ENCODE results near the gene TTC34. TPM values are rescaled to one million over a fixed set of nuclear protein-coding genes. Genes with fewer than 3 reads are reported as not detected.

The TTC34 gene
- total and polyA plus RNA-seq, 2 donors (not counting 1 experiment from before 2014, with no cell fraction given), result 0.05 to 0.17 TPM

DNA sequence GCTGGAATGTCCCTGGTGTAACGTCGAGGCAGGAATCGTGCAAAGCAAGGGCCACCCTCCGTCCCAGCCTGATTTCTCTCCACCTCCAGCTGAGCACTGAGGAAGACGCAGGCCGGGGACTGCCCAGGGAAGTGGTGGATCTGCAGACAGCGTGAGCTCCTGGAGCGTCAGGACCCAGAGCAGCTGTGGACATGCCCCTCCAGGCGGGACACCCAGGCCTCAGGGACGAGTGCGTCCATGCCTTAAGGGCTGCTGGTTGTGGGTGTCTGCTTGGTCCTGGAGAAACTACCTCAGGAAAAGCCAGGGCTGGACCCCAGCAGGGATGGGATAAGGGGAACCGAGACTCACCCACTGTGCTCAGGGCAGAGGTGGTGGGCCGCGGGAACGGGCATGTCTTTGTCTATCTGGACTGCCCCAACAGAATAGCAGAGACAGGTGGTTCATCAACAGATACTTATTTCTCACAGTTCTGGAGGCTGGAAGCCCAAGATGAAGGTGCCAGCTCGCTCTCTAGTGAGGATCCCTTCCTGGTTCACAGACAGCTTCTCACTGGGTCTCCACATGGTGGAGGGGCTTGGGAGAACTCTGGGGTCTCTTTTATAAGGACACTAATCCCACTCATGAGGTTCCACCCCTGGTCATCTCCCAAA is 162.9 kb downstream of the TTC34 start:
- H3K9ac ChIP-seq (ENCODE audit: insufficient read depth, low read length), result no peak overlapping the region
- DNase-seq (ENCODE audit: low read depth in 2 of 2), result no peak

GRCh38 chr1:2637442-2638145 is 163.9 kb downstream of the TTC34 start:
- Histone ChIP-seq H3K9me3 (ENCODE audit: control insufficient read depth, insufficient read depth, low read depth, low read length) (no peaks in the 10 kb centered on the region), H3K79me2 (ENCODE audit: control insufficient read depth, insufficient read depth, low read length) (no peaks in the 10 kb centered on the region), H3K27me3 (ENCODE audit: control insufficient read depth, insufficient read depth, low read length) (no peaks in the 10 kb centered on the region), H3K4me1 (ENCODE audit: control insufficient read depth, extremely low read depth, insufficient read depth, low read length) (peaks cover 2% of the 10 kb centered on the region), H3K9ac (ENCODE audit: insufficient read depth, low read length) (no peak overlapping the region), H3K36me3 (ENCODE audit: control insufficient read depth, insufficient read depth, low read length) (no peaks in the 10 kb centered on the region), H2AFZ (ENCODE audit: low read length) (no peak overlapping the region), H3K4me2 (ENCODE audit: extremely low read depth, insufficient read depth, low read length) (no peak overlapping the region), H3K27ac (ENCODE audit: insufficient read depth, low read length) (no peak overlapping the region), H4K20me1 (ENCODE audit: control insufficient read depth, extremely low read depth, insufficient read depth, low read length) (no peaks in the 10 kb centered on the region), H3K4me3 (replicated peaks in 1 of 4; ENCODE audit: control extremely low read depth in 1 of 4, insufficient read depth in 1 of 4, low read depth in 3 of 4, low read length in 4 of 4) (no peak overlapping the region)
- no peak for DNase-seq (ENCODE audit: low read depth in 2 of 2)
- TF ChIP-seq, protein P1, sequence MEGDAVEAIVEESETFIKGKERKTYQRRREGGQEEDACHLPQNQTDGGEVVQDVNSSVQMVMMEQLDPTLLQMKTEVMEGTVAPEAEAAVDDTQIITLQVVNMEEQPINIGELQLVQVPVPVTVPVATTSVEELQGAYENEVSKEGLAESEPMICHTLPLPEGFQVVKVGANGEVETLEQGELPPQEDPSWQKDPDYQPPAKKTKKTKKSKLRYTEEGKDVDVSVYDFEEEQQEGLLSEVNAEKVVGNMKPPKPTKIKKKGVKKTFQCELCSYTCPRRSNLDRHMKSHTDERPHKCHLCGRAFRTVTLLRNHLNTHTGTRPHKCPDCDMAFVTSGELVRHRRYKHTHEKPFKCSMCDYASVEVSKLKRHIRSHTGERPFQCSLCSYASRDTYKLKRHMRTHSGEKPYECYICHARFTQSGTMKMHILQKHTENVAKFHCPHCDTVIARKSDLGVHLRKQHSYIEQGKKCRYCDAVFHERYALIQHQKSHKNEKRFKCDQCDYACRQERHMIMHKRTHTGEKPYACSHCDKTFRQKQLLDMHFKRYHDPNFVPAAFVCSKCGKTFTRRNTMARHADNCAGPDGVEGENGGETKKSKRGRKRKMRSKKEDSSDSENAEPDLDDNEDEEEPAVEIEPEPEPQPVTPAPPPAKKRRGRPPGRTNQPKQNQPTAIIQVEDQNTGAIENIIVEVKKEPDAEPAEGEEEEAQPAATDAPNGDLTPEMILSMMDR (conservative IDR thresholded peaks at IDR 0.05 in 1 of 2, IDR thresholded peaks at IDR 0.05 in 1 of 2; ENCODE audit: low read depth in 1 of 2, low read length in 2 of 2), result no peak
- no peak for TF ChIP-seq EZH2 (IDR thresholded peaks at IDR 0.05; ENCODE audit: low read length, missing control alignments)

More for the DNA sequence above, 162.9 kb downstream of the TTC34 start:
- H3K36me3 ChIP-seq (ENCODE audit: control insufficient read depth, insufficient read depth, low read length), result no peaks in the 10 kb centered on the region
- H3K4me2 ChIP-seq (ENCODE audit: extremely low read depth, insufficient read depth, low read length), result no peak overlapping the region
- H3K27ac ChIP-seq (ENCODE audit: insufficient read depth, low read length), result no peak overlapping the region
- peaks cover 2% of the 10 kb centered on the region for H3K4me1 ChIP-seq (ENCODE audit: control insufficient read depth, extremely low read depth, insufficient read depth, low read length)
- H3K79me2 ChIP-seq (ENCODE audit: control insufficient read depth, insufficient read depth, low read length), result no peaks in the 10 kb centered on the region
- H2AFZ ChIP-seq (ENCODE audit: low read length), result no peak overlapping the region
- no peaks in the 10 kb centered on the region for H3K27me3 ChIP-seq (ENCODE audit: control insufficient read depth, insufficient read depth, low read length)
- H3K9me3 ChIP-seq (ENCODE audit: control insufficient read depth, insufficient read depth, low read depth, low read length), result no peaks in the 10 kb centered on the region
- H4K20me1 ChIP-seq (ENCODE audit: control insufficient read depth, extremely low read depth, insufficient read depth, low read length), result no peaks in the 10 kb centered on the region
- TF ChIP-seq, protein P1 (conservative IDR thresholded peaks at IDR 0.05 in 1 of 2, IDR thresholded peaks at IDR 0.05 in 1 of 2; ENCODE audit: low read depth in 1 of 2, low read length in 2 of 2), result no peak
- TF ChIP-seq EZH2 (IDR thresholded peaks at IDR 0.05; ENCODE audit: low read length, missing control alignments), result no peak
- no peak overlapping the region for H3K4me3 ChIP-seq (replicated peaks in 1 of 4; ENCODE audit: control extremely low read depth in 1 of 4, insufficient read depth in 1 of 4, low read depth in 3 of 4, low read length in 4 of 4)

- H3K36me3 ChIP-seq (ENCODE audit: control insufficient read depth, insufficient read depth, low read length), result no peaks in the 10 kb centered on the region
- no peak overlapping the region for H3K4me3 ChIP-seq (replicated peaks in 1 of 4; ENCODE audit: control extremely low read depth in 1 of 4, insufficient read depth in 1 of 4, low read depth in 3 of 4, low read length in 4 of 4)
- H2AFZ ChIP-seq (ENCODE audit: low read length), result no peak overlapping the region
- no peaks in the 10 kb centered on the region for H3K79me2 ChIP-seq (ENCODE audit: control insufficient read depth, insufficient read depth, low read length)
- no peak for TF ChIP-seq EZH2 (IDR thresholded peaks at IDR 0.05; ENCODE audit: low read length, missing control alignments)
- TF ChIP-seq, protein P1 (conservative IDR thresholded peaks at IDR 0.05 in 1 of 2, IDR thresholded peaks at IDR 0.05 in 1 of 2; ENCODE audit: low read depth in 1 of 2, low read length in 2 of 2), result no peak
- no peak overlapping the region for H3K4me2 ChIP-seq (ENCODE audit: extremely low read depth, insufficient read depth, low read length)
- no peaks in the 10 kb centered on the region for H3K4me1 ChIP-seq (ENCODE audit: control insufficient read depth, extremely low read depth, insufficient read depth, low read length)
- H3K27ac ChIP-seq (ENCODE audit: insufficient read depth, low read length), result no peak overlapping the region
- no peak for DNase-seq (ENCODE audit: low read depth in 2 of 2)
- no peaks in the 10 kb centered on the region for H3K9me3 ChIP-seq (ENCODE audit: control insufficient read depth, insufficient read depth, low read depth, low read length)
- no peaks in the 10 kb centered on the region for H3K27me3 ChIP-seq (ENCODE audit: control insufficient read depth, insufficient read depth, low read length)
- no peaks in the 10 kb centered on the region for H4K20me1 ChIP-seq (ENCODE audit: control insufficient read depth, extremely low read depth, insufficient read depth, low read length)
- H3K9ac ChIP-seq (ENCODE audit: insufficient read depth, low read length), result no peak overlapping the region
These were observed 164.8 kb downstream of the TTC34 start for GRCh38 chr1:2636733-2637132.

Measured in fibroblast of lung (primary cell).